NOMO-1 treated with DMSO at 0.1 percent for 48 hours (cell line): ENCODE data around the gene FUZ.

Experiments used
- DNase-seq: peaks from one replicate; lab custom pipeline; 2025; ENCODE audit not compliant: unreplicated experiment; lab: John Stamatoyannopoulos, UW

The FUZ gene

DNA sequence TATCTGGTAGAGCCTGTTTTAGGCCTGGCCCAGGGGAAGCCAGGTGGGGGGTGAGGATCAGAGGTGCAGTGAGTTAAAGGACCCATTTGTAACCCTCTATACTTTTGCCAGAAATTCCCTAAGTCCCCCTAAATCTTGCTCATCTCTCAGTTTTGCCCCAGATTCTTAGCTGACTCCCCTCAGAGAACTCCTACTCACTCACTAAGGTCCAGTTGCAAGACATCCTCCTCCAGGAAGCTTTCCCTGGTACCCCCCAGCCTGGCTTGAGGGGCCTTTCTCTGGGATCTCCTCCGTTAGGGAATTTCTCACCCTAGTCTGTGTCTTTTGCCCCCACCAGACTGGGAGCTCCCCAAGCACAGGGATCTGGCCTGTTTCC lies 51.9 kb downstream of the FUZ start:
- DNase-seq = no peak

GRCh38 chr19:49758292-49758691 lies 54.8 kb downstream of the FUZ start:
- DNase-seq = no peak
